Fibroblast of the conjunctiva (primary cell): ENCODE data around the gene LAMA2.
A peak's percentile ranks its signal among the peaks of the same experiment; 100 is the strongest.
"Not testable (repeated sequence)": the region's sequence is repeated elsewhere in the genome, so short reads cannot be mapped to it uniquely, and the experiment has no call there.

Source experiments
- DNase-seq: peaks from one replicate; pipeline ENCODE4 v3.0.0-alpha.2; 2010; ENCODE audit warnings: low read depth

Gene LAMA2

DNA sequence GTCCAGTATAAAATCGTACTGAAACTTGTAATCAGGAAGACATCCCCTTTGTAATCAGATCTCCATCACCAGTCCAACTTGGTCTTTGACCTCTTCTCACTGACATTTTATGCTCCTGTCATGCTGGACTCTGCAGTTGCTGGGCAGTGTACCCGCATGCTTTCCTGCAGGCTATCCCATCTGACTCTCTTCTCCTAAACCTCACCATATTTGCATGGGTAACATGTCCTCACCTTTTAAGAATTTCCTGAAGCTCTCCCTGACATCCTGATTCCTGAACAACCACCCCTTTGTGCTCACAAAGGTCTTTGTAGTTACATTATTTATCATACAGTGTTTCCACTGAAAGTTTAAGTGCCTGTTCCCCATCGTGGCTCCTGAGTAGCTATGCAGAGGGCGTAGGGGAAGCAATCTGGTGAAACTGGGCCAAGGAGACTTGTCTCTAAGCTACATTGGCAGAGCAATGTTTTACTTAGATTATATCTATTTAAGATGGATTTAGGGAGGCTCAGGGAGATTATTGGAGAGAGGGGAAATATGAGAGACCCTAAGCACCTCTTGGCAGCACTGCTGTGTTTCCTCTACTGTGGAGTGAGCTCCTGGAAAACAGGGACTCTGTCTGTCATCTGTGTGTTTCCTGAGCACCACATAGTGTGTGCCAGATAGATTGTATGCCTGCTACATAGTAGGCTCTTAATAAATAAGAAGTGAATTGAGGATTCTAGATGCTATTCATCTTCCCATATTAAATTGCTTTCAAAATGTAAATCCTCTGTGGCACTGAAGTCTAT, 124.0 kb downstream of the LAMA2 start:
- no peak for DNase-seq

DNA sequence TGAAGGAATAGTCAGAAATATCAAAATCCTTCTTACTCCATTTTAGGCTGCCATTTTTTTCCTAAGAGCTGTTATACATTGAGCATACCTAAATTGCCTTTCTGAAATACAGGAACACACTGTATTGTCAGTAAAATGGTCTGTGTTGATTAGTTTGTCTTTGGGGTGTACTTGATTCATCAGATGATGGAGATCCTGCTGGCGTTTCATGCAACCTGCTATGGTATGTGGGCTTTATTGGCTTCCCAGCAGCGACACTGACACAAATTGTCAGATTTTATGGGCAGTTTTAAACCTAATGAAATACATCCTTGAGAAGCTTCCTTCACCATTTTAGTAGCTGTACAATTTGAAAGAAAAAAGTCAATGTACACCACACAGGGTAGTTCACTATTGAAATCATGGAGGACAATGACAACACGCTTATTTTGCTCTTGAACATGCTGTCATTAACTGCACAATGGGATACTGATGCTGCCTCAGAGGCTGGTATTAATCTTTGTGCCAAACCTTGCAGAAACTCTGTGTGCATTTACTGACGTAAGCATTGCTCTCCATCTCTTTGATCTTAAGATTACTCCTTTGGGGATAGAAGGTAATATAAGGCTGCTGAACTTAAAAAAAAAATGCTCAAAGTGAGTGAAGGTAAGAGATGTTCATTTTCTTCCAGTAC, 124.9 kb downstream of the LAMA2 start:
- no peak for DNase-seq

DNA sequence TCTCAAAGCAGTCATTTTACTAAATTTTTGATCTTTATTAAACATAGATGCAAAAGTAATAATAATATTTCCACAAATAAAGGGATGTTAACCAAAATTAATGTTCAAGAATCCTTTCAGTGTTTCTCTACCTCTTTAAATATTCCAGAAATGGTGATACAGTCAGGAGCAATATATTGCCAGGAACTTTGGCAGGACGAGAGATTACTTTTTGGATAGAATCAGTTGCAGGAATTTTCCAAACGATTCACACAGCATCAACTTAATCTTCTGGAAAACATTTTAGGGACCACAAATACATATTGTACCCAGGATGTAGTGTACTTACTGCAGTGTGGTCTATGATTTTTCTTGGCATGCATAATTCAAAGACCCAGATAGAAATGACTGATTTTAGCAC, 125.7 kb downstream of the LAMA2 start:
- DNase-seq: no peak

DNA sequence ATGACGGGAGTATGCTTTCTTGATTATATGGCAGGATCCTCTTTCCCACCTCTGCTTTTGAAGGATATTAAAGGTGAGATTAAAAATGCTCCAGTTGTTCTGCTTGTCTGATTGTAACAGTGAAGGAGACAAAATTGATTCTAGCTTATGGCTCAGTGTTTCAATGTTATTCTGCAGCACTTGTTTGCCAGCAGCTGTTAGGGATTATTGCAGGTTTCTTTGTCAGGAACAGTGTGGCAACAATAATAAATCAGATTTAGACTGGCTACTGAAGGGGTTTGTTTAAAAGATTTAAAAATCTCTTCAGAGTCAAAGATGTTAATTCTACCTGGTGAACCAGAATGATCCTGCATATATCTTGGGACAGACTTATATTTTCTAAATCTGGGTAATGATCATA, 126.9 kb downstream of the LAMA2 start:
- DNase-seq: no peak

DNA sequence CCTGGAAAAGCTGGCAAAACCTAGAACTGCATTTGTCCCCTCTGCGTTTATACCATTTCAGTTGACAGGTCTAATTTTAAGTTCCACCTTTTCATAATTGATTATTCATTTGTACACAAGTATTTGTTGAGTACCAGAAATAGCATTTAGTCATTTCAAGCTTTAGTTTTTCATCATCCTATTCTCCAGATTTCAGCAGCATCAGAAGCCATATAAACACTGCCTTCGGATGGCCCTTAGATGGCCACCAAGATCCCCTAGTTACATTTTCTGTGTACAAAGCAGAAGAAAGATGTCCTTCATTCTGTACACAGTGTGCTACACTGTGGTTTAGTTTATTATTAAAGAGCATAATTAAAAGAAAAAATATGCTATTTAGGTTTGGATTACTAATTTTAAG, 131.4 kb downstream of the LAMA2 start:
- no peak for DNase-seq

DNA sequence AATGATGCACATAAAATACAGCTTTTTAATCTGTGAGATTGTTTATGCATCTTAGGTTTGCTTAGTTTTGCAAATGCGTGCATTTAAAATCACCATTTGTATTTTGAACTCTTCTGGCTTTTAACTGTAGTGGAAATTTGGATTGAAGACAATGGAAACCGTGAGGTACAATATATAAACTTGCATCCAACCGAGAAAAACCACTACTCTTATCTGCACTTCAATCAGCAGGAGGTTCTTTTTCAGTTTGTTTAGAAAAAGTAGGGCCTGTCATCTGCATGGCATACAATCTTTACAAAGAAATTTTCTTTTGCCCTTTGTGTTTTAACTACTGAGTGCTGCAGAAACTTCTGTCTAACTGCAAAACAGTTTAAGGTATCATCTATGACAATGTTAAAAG, 132.8 kb downstream of the LAMA2 start:
- DNase-seq: no peak

DNA sequence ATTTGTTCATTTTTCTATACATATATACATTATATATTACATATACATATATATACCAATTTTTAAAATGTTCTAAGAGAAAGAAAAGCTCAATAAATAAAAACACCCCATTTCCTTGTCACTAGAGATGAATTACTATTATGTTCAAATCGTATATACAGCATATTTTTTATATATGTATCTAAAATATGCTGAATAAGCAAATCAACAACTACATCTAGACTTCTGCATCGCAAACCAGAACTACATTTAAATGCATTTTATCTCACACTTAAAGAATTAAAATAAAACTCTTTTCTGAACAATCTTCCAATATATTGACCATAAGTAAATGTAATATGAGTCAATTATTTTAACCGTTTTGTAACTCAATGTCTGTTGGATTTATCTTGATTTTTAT, 133.9 kb downstream of the LAMA2 start:
- DNase-seq: no peak

DNA sequence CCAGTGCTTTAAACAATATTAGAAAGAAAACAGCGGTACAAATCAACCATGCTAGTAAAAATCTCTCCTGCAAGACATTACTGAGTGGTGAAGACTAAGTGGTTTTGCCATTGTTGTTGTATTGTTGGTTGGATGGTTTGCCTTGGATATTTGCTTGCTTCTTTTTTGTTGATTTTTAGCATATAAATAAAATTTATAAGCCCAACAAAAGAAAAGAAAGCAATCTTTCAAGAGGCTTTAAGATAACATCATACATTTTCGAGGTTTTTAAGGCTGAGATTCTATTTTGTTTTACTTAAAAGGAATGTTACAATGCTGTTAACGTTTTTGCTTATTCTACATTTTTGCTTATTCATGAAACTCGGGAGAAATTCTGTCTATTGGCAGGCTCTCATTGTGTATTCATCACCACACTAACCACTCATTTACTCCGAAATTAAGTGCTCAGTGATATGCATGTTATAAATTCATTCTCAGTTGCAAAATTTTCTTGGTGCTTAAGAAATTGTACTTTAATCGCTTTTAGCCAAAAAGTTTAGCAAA, 139.1 kb downstream of the LAMA2 start:
- no peak for DNase-seq

DNA sequence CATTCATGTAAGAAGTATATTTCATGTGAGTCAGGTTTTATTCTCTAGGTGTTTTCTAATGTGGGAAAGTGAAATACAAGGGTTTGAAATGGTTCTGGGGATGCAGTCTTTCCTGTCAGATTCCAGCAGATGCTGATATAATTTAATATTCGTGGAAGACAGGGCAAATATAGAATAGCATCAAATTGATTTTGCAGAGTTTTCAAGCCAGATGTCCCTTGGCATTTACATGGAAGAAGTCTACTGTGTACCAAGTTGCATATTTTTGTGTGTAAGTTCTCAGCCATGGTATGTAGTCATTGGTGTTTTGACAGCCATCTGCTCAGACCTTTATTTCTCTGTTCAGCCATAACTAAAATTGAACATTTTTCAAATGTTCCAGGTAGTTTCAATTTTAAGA, 143.7 kb downstream of the LAMA2 start:
- DNase-seq: no peak

DNA sequence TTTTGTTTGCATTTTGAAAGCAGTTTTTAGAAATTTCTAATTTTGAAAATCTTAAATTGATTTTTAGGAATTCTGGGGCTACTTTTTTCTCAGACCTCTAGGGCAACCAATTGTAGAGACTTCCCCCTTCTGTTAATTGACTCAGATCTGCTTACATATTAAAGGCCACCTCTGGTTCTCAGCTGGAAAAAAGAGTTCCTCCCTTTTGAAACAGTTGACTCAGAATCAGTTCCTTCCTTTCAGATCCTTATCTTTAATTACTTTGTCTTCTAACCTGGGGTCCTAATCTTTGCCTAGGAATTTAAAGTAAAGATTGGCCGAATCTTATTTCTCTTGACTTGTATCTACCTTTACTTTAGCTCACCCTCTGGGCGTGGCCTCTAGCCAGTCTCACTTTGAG, 146.8 kb downstream of the LAMA2 start:
- no peak for DNase-seq

DNA sequence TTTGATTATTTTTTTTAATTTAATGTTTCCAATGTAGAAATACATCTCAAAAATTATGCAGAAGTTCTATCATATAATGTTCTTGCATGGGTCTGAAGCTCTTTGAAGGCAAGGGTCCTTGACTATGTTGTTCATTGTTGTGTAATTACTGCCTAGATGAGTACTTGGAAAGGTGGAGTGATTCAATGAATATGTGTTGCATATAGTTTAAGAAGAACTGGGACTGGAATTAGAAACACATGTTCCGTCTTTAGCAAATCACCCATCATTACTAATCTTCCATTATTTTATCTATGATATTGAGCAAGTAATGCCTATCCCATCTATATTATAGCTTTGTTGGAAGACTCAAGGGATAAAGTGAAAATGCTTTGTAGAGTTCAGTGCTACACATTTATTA, 147.3 kb downstream of the LAMA2 start:
- peak; percentile 2 for DNase-seq

DNA sequence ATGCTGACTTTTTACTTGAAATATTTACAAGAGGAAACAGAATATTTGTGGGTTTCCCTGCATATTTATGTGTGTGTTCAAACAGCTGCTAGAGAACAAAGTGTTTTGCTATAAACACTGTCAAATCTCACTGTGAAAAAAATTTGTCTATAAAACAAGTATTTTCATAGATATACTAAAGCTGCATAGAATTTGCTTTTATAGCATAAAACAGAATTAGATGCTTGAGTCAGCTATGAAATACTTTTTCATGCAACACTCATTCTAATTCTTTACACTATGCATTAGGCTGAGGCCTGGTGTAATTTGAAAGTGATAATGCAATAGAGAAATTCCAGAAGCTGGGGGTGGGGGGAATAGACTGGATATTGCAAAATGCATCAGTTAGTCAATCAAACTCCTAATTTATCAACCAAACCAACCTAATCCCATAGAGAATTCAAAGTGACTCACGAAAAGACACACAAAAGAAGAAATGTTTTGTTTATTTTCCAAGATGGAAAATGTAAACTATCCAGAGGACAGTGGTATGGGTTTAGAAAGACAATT, 148.2 kb downstream of the LAMA2 start:
- peak; percentile 36 for DNase-seq

DNA sequence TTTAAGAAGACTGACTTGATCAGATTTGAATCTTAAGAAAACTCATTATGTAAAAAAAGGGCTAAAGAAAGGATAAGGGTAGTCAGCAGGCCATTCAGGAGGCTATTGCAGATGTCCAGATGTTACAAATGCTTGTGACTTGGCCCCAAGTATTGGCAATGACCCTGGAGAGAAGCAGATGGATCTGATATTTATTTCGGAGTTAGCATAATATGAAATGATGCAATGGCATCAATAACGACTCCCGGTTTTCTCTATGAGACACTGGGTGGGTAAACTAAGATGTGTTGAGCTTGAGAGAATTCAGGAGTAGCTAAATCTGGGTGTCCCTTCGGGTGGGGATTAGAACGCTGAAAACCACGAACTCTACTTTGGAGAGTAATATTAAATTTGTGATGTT, 149.7 kb downstream of the LAMA2 start:
- peak; percentile 49 for DNase-seq

DNA sequence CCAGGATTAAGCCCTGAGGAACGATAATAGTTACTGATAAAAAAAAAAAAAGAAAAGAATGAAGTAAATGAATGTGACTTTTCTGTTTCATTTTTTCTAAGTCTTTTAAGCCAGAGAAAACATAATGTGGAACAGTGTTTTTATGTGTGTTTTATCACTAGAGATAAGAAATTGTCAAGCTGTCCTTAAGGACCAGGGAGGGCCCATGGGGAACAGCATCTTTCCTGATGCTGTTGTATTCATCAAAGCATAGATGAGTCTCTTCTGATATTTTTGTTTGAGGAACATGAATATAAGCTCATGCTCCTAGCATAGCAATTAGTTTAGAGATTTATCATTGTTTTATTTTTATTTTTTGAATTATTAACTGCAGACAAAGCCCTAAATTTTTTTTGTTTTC, 150.2 kb downstream of the LAMA2 start:
- DNase-seq: no peak

DNA sequence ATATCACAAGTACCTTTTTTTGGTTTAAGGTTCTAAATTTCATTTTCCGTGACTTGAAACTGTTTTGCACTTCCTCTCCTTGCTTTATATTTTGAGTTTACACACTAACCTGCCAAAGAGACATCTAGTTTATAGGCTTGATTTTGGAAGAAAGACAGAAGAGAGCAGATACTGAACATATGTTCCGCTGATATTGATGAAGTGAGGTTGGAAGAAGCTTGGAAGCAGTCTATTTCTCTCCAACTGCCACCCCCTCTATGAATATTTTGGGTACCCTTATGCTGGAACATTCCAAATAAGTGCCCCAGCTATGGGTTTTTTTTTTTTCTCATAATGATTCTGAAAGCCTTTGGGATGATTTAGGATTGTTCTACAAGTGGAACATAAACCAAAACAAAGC, 150.6 kb downstream of the LAMA2 start:
- DNase-seq: no peak

DNA sequence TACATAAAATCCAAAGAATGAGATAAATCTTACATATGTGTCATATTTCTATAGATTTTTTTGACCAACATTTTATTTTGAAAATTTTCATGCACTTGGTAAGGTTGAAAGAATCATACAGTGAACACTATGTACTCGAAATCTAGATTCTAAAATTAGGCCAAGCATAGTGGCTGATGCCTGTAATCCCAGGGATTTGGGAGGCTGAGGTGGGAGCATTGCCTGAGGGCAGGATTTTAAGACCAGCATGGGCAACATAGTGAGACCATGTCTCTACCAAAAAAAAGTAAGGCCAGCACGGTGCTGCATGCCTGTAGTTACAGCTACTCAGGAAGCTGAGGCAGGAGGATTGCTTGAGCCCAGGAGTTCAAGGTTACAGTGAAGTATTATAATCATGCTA, 158.6 kb downstream of the LAMA2 start:
- no peak for DNase-seq

DNA sequence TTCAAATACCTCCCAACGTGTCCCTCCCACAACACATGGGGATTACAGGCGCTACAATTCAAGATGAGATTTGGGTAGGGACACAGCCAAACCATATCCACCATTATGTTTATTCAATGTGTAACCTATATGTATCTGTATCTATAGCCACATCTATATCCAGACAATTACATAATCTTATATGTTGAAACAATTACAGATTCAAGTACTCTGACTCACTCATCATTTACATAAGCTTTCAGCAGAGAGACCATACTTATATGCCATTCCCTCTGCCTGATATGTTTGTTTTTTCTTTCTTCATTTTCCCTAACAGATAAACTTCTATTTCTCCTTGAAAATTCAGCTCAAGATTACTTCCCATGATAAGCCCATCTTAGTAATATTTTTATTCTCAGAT, 163.6 kb downstream of the LAMA2 start:
- no peak for DNase-seq

DNA sequence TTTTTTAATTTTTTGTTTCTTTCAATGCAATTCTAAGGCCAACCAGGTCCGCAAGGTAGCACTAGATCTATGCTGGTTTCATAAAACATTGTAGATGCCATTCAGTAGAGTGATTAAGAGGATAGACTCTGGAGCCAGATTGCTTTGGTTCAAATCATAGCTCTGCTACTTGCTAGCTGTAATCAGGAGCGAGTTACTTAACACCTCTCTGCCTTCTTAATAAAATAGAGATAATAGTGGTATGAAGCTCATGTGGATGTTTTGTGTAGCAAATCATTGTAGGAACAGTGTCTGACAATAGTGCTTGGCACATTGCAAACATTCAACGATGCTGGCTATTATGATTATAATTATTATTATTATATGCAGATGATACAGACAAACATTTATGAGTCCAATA, 164.9 kb downstream of the LAMA2 start:
- DNase-seq: no peak

DNA sequence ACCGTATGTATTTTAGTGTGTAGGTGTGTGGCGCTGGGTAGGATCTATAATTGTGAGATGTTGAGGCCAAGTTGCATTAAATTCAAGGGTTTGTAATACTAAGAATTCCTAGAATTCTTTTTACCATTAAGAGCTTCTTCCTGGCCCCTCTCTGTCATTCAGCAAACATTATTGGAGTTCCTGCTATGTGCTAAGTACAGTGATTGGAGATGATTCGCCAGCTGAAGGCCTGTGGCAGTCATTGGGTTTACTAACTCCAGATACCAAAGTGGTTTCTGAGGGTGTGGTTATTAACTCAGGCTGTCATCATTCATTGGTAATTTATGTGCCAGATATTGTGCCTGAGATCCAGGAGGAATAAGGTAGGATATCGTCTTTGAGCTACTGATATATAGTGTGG, 167.1 kb downstream of the LAMA2 start:
- DNase-seq: no peak

DNA sequence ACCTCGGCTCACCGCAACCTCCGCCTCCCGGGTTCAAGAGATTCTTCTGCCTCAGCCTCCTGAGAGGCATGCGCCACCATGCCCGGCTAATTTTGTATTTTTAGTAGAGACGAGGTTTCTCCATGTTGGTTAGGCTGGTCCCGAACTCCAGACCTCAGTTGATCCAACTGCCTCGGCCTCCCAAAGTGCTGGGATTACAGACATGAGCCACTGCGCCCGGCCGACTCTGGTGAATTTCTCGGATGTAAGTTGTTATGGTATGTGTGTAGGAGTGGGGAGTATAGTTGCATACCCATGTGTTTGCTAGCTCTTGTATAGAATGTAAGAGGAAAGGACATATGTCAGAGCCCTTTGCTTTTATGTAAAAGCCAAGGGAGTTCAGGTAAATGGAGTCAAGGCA, 170.2 kb downstream of the LAMA2 start:
- not testable (repeated sequence) for DNase-seq

DNA sequence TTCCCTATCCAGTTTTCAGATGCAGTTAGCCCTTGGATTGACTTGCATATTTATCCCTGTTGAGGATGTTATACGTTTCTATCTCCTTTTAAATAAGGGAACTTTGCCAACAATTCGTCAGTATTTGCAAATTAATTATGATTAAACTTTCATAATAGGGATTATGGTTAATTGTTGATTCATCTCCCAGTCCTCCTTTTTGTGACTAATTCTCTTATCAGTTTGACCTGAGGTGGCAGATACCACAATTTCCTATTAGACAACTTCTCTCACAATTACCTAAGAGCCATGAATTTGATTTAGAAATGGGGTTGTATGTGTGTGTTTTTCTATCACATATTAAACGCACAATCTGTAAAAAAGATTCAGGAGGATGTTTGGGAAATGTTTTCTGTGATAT, 172.9 kb downstream of the LAMA2 start:
- no peak for DNase-seq

DNA sequence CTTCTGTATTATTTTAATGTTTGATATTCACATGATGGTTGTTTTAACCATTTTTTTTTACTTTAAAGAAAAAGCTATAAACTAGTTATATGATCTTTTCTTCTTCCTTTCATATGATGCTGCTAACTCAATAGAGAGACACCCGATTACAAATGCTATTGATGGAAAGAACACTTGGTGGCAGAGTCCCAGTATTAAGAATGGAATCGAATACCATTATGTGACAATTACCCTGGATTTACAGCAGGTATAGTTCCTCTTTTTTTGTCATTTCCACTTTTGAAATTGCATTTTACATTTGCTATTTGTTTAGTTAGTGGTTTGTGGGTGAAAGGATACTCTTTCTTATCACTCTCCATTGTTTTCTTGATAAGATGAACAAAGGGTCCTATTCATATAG, 176.7 kb downstream of the LAMA2 start:
- no peak for DNase-seq

DNA sequence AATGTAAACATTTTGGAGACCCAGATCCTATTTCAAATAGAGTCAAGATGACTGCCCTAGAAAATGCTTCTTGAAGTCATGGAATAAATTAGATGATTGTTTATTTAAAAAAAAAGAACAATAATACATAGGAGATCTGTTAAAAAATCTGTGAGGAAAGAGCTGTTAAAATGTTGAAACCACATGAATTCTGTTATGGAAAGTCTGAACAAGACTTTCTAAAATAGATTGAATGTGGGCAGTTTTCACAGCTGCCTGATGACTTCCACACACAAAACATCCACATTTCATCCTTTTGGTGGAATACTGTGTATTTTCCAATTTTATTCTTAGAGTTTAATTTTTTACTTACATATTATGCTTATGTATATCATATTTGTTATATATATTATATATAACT, 186.1 kb downstream of the LAMA2 start:
- peak; percentile 29 for DNase-seq
